Fibroblast of mammary gland (primary cell): ENCODE measurements around the gene CALR3.
A peak's percentile ranks its signal among the peaks of the same experiment; 100 is the strongest.
"Not testable (repeated sequence)": the region's sequence is repeated elsewhere in the genome, so short reads cannot be mapped to it uniquely, and the experiment has no call there.

Experiments used
- DNase-seq: peaks from one replicate; pipeline ENCODE4 v3.0.0-alpha.2; 2010; ENCODE audit warnings: low read depth
- H3K4me3 ChIP-seq: 2 replicates; pipeline ENCODE4 v1.5.1; 2011; ENCODE audit warnings: low read depth, mild to moderate bottlenecking, low read length, moderate library complexity; ENCODE audit not compliant: control insufficient read depth
- CTCF ChIP-seq: conservative IDR thresholded peaks from 2 replicates; pipeline ENCODE4 v1.5.1; 2011; ENCODE audit warnings: low read depth, low read length, inconsistent platforms; ENCODE audit not compliant: control insufficient read depth, insufficient read depth

Gene CALR3

GRCh38 chr19:16496613-16496983, 631 bp upstream of the CALR3 start:
- DNase-seq, result peak; percentile 69
- H3K4me3 ChIP-seq, result peak overlapping the region; percentile 73
- TF ChIP-seq CTCF, result no peak

DNA sequence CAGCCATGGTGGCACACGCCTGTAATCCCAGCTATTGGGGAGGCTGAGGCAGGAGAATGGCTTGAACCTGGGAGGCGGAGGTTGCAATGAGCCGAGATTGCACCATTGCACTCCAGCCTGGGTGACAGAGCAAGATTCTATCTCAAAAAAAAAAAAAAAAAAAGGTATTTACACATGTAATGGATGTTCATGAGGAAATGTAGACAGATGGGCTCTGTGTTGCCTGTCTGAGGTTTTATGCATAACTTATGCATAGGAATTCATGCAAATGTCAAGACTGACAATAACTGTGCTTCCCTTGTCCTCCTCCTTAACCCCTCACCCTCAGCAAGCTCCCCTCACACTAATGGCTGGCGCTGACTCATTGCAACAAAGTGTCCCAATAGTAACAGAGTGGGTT, 9.5 kb downstream of the CALR3 start:
- H3K4me3 ChIP-seq, DNase-seq: not testable (repeated sequence)

GRCh38 chr19:16482745-16483144, 13.2 kb downstream of the CALR3 start:
- H3K4me3 ChIP-seq, result no peak overlapping the region
- TF ChIP-seq CTCF, result no peak
- no peak for DNase-seq

GRCh38 chr19:16477311-16477710, 18.7 kb downstream of the CALR3 start:
- TF ChIP-seq CTCF, result no peak
- no peak for DNase-seq
- no peak overlapping the region for H3K4me3 ChIP-seq

GRCh38 chr19:16476401-16476800, 19.6 kb downstream of the CALR3 start:
- DNase-seq, result no peak
- TF ChIP-seq CTCF, result no peak
- no peak overlapping the region for H3K4me3 ChIP-seq

- no peak for TF ChIP-seq CTCF
- no peak for DNase-seq
- H3K4me3 ChIP-seq, result no peak overlapping the region
Observed at GRCh38 chr19:16473875-16474392, 22.0 kb downstream of the CALR3 start.

GRCh38 chr19:16472992-16473391, 23.0 kb downstream of the CALR3 start:
- no peak for TF ChIP-seq CTCF
- DNase-seq, result no peak
- no peak overlapping the region for H3K4me3 ChIP-seq

- peak overlapping the region; percentile 51 for H3K4me3 ChIP-seq
Observed at GRCh38 chr19:16472559-16472899, 23.4 kb downstream of the CALR3 start.

More at GRCh38 chr19:16472559-16472899, 23.4 kb downstream of the CALR3 start:
- not testable (repeated sequence) for DNase-seq
